Measurements from ENCODE around the gene HNRNPAB. TPM values are rescaled to one million over a fixed set of nuclear protein-coding genes. Genes with fewer than 3 reads are reported as not detected.

Gene HNRNPAB
- total RNA-seq, 4 donors from 2014 or later, result 79.9 to 140 (median 106) TPM

- WGBS, 2 donors (ENCODE audit: low coverage in 1 of 2), result 62% methylated on average over 6 of the region's 19 CpGs; no CpG with 5 or more reads in 1 of the 2 donors
- Histone ChIP-seq H3K27ac (no peak overlapping the region), H3K4me3 (no peak overlapping the region), H3K36me3 (no peaks in the 10 kb centered on the region), H3K4me1 (no peaks in the 10 kb centered on the region), H3K27me3 (peaks cover 5% of the 10 kb centered on the region), H3K9me3 (no peaks in the 10 kb centered on the region)
- ATAC-seq, result no peak
- TF ChIP-seq POLR2A (IDR thresholded peaks at IDR 0.05), result no peak
- TF ChIP-seq EP300 (IDR thresholded peaks at IDR 0.05), result no peak
- no peak for TF ChIP-seq CTCF (IDR thresholded peaks at IDR 0.05)
- no peak for TF ChIP-seq POLR2AphosphoS5 (IDR thresholded peaks at IDR 0.05)
Observed at GRCh38 chr5:178256746-178257145, 52.4 kb downstream of the HNRNPAB start.

GRCh38 chr5:178257650-178258049, 53.3 kb downstream of the HNRNPAB start:
- peak; percentile 14 for ATAC-seq
- Histone ChIP-seq H3K4me3 (no peak overlapping the region), H3K27me3 (peaks cover 5% of the 10 kb centered on the region), H3K9me3 (no peaks in the 10 kb centered on the region), H3K36me3 (no peaks in the 10 kb centered on the region), H3K27ac (no peak overlapping the region), H3K4me1 (no peaks in the 10 kb centered on the region)
- TF ChIP-seq POLR2A (IDR thresholded peaks at IDR 0.05) (no peak), POLR2AphosphoS5 (IDR thresholded peaks at IDR 0.05) (no peak), CTCF (IDR thresholded peaks at IDR 0.05) (no peak), EP300 (IDR thresholded peaks at IDR 0.05) (no peak)
- WGBS, 2 donors (ENCODE audit: low coverage in 1 of 2), result 80 to 83% methylated on average over 1 to 2 of the region's 4 CpGs

GRCh38 chr5:178259623-178260536, 55.5 kb downstream of the HNRNPAB start:
- 72 to 81% methylated on average over 3 to 9 of the region's 21 CpGs for WGBS, 2 donors (ENCODE audit: low coverage in 1 of 2)
- Histone ChIP-seq H3K36me3 (no peaks in the 10 kb centered on the region), H3K27ac (no peak overlapping the region), H3K4me1 (no peaks in the 10 kb centered on the region), H3K4me3 (no peak overlapping the region), H3K27me3 (peaks cover 5% of the 10 kb centered on the region), H3K9me3 (no peaks in the 10 kb centered on the region)
- no peak for ATAC-seq
- TF ChIP-seq POLR2AphosphoS5 (IDR thresholded peaks at IDR 0.05) (no peak), EP300 (IDR thresholded peaks at IDR 0.05) (no peak), POLR2A (IDR thresholded peaks at IDR 0.05) (no peak), CTCF (IDR thresholded peaks at IDR 0.05) (no peak)

Other genes with a start within 250 kb of the HNRNPAB start
- not detected for gene PROP1, start 208.3 kb upstream of the HNRNPAB start, total RNA-seq
- gene N4BP3, start 91.0 kb upstream of the HNRNPAB start, total RNA-seq, result 1 to 10 TPM; 1.2 to 4.8 (median 1.3) TPM
- gene RMND5B, start 73.5 kb upstream of the HNRNPAB start, total RNA-seq, result 10 to 100 TPM; 34.6 to 56.6 (median 41.7) TPM
- gene NHP2, start 50.6 kb upstream of the HNRNPAB start, total RNA-seq, result 100 to 1,000 TPM; 192 to 253 (median 218) TPM
- gene GMCL2, start 17.2 kb upstream of the HNRNPAB start, total RNA-seq, result not detected
- 10 to 100 TPM; 37.3 to 51.2 (median 41.6) TPM for gene PHYKPL, start 28.3 kb downstream of the HNRNPAB start, total RNA-seq